Stimulated activated CD8-positive, alpha-beta memory T cell treated with anti-CD3 and anti-CD28 coated beads, Interleukin-2, amount 100 ng/mL, for 1 hour (primary cell): ENCODE measurements around the gene LATS2.

ENCODE experiments used
- DNase-seq, 2 donors: peaks; one replicate each; pipeline ENCODE4 v3.0.0-alpha.2; 2020; ENCODE audit warnings: low read depth in 2 of 2

LATS2 gene

GRCh38 chr13:21015284-21015683 is 46.1 kb downstream of the LATS2 start:
- no peak for DNase-seq

- no peak for DNase-seq
These were observed 46.8 kb downstream of the LATS2 start for GRCh38 chr13:21014502-21015170.

GRCh38 chr13:21014139-21014501 is 47.3 kb downstream of the LATS2 start:
- DNase-seq = no peak

- no peak for DNase-seq
These were observed 47.7 kb downstream of the LATS2 start for GRCh38 chr13:21013682-21014038.

GRCh38 chr13:21012841-21013681 is 48.3 kb downstream of the LATS2 start:
- DNase-seq = no peak

GRCh38 chr13:21012211-21012610 is 49.2 kb downstream of the LATS2 start:
- DNase-seq = no peak

GRCh38 chr13:21011378-21011777 is 50.0 kb downstream of the LATS2 start:
- DNase-seq = no peak

GRCh38 chr13:21010621-21011020 is 50.8 kb downstream of the LATS2 start:
- no peak for DNase-seq

GRCh38 chr13:21009036-21009435 is 52.4 kb downstream of the LATS2 start:
- no peak for DNase-seq

GRCh38 chr13:21008026-21008425 is 53.4 kb downstream of the LATS2 start:
- no peak for DNase-seq

- no peak for DNase-seq
These were observed 55.0 kb downstream of the LATS2 start for GRCh38 chr13:21006141-21007005.

- no peak for DNase-seq
These were observed 56.2 kb downstream of the LATS2 start for GRCh38 chr13:21005193-21005592.

GRCh38 chr13:21001471-21001870 is 59.9 kb downstream of the LATS2 start:
- DNase-seq = no peak

GRCh38 chr13:21000647-21001046 is 60.7 kb downstream of the LATS2 start:
- no peak for DNase-seq

GRCh38 chr13:20998649-20999415 is 62.6 kb downstream of the LATS2 start:
- no peak for DNase-seq

- DNase-seq = no peak
These were observed 63.9 kb downstream of the LATS2 start for GRCh38 chr13:20997301-20998161.

- no peak for DNase-seq
These were observed 66.0 kb downstream of the LATS2 start for GRCh38 chr13:20995245-20995838.

- no peak for DNase-seq
These were observed 67.0 kb downstream of the LATS2 start for GRCh38 chr13:20994441-20994821.

GRCh38 chr13:20993661-20994440 is 67.5 kb downstream of the LATS2 start:
- DNase-seq = no peak

- DNase-seq = no peak
These were observed 68.2 kb downstream of the LATS2 start for GRCh38 chr13:20993211-20993610.
